Esophagus squamous epithelium (tissue), 4 donors: ENCODE measurements around the gene NPY5R.

Experiments used
- POLR2A ChIP-seq, 4 donors: fragments of 450-650 bp; IDR thresholded peaks; one replicate each; pipeline ENCODE4 v1.6.1; 2017; ENCODE audit warnings: antibody characterized with exemption in 4 of 4, mild to moderate bottlenecking in 4 of 4, moderate library complexity in 3 of 4
- TF ChIP-seq, protein P1 (sequence below), 6 experiments: fragments of 450-650 bp in 4 of 6; fragments of 200-600 bp in 2 of 6; sonication (generic) in 2 of 6; IDR thresholded peaks; one replicate each; pipeline ENCODE4 v1.5.1; 2016 to 2019; ENCODE audit warnings: antibody characterized with exemption in 6 of 6, mild to moderate bottlenecking in 4 of 6, moderate library complexity in 4 of 6

DNA sequence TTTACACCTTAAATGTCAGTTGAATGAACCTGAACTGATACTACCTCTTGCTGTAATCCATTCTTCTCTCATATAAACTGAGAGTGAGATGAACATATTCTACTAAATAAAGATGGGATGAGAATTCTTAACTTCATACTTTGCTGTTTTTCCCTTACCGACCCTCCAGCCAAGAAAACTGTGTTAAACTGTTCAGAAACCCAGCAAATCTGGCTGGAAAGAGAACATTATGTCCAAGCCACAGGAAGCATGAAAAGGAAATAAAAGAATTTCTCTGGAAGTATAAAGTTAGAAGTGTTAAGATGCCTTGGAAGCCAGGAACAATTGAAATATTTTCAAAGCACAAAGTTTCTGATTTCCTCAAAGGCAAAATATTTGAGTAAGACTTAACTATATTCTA lies 34.2 kb upstream of the NPY5R start:
- TF ChIP-seq, protein P1, sequence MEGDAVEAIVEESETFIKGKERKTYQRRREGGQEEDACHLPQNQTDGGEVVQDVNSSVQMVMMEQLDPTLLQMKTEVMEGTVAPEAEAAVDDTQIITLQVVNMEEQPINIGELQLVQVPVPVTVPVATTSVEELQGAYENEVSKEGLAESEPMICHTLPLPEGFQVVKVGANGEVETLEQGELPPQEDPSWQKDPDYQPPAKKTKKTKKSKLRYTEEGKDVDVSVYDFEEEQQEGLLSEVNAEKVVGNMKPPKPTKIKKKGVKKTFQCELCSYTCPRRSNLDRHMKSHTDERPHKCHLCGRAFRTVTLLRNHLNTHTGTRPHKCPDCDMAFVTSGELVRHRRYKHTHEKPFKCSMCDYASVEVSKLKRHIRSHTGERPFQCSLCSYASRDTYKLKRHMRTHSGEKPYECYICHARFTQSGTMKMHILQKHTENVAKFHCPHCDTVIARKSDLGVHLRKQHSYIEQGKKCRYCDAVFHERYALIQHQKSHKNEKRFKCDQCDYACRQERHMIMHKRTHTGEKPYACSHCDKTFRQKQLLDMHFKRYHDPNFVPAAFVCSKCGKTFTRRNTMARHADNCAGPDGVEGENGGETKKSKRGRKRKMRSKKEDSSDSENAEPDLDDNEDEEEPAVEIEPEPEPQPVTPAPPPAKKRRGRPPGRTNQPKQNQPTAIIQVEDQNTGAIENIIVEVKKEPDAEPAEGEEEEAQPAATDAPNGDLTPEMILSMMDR (IDR thresholded peaks at IDR 0.05): no peak
- no peak for TF ChIP-seq POLR2A (IDR thresholded peaks at IDR 0.05)
